Activated CD8-positive, alpha-beta T cell treated with anti-CD3 and anti-CD28 coated beads for 36 hours (primary cell): ENCODE results near the gene KCNJ4. TPM values are rescaled to one million over a fixed set of nuclear protein-coding genes. Genes with fewer than 3 reads are reported as not detected.

ENCODE experiments used
- ATAC-seq: fragments of 200-7000 bp; cut with Tn5 transposase; one replicate; pipeline ENCODE4 v1.10.0; 2021; ENCODE audit warnings: mild to moderate bottlenecking, moderate library complexity
- CTCF ChIA-PET: fragments of 350-600 bp; sonication (Branson Sonifier 250); formaldehyde crosslinking; loops from one replicate; lab custom pipeline; 2021; ENCODE audit warnings: antibody characterized with exemption; lab: Charles Lee
- POLR2A ChIA-PET: fragments of 350-600 bp; sonication (Branson Sonifier 250); formaldehyde crosslinking; loops from one replicate; lab custom pipeline; 2021; ENCODE audit warnings: antibody characterized with exemption; lab: Charles Lee
- DNase-seq: peaks from one replicate; pipeline ENCODE4 v3.0.0-alpha.2; 2020
- H3K27ac Mint-ChIP-seq: one replicate; pipeline ENCODE4 v1.8.0; 2021; ENCODE audit warnings: mild to moderate bottlenecking, mixed read lengths
- H3K27me3 Mint-ChIP-seq: one replicate; pipeline ENCODE4 v1.8.0; 2021; ENCODE audit warnings: mixed read lengths
- H3K36me3 Mint-ChIP-seq: one replicate; pipeline ENCODE4 v1.8.0; 2021; ENCODE audit warnings: low read depth, mixed read lengths
- H3K4me1 Mint-ChIP-seq: one replicate; pipeline ENCODE4 v1.8.0; 2021; ENCODE audit warnings: low read depth, mixed read lengths
- H3K4me3 Mint-ChIP-seq: one replicate; pipeline ENCODE4 v1.8.0; 2021; ENCODE audit warnings: mild to moderate bottlenecking, moderate library complexity, mixed read lengths
- H3K9me3 Mint-ChIP-seq: one replicate; pipeline ENCODE4 v1.8.0; 2021; ENCODE audit warnings: mixed read lengths
- CTCF ChIP-seq: fragments of 200-600 bp; IDR thresholded peaks from one replicate; pipeline ENCODE4 v1.8.0; 2022; ENCODE audit warnings: antibody characterized with exemption, mild to moderate bottlenecking
- intact Hi-C: fragments of 100-400 bp; cut with micrococcal nuclease; formaldehyde crosslinking; loops from one replicate; pipeline ENCODE4 v1.10.0; 2022
- total RNA-seq, 2 experiments: library from RNA; stranded (reverse); gene quantifications; one replicate each; pipeline ENCODE4 v1.2.3, GENCODE V29; 2021

KCNJ4 gene
- total RNA-seq, 2 experiments from 2014 or later, result not detected

- Mint-ChIP-seq H3K27ac (no peak overlapping the region), H3K4me1 (peaks cover 11% of the 10 kb centered on the region), H3K4me3 (no peak overlapping the region), H3K27me3 (peaks cover 42% of the 10 kb centered on the region), H3K9me3 (no peaks in the 10 kb centered on the region), H3K36me3 (no peaks in the 10 kb centered on the region)
- ATAC-seq, result no peak
- ChIA-PET CTCF (no interaction called here), POLR2A (no interaction called here)
- TF ChIP-seq CTCF, result no peak
- no peak for DNase-seq
- intact Hi-C loops, result no loop called here
These were observed 3.1 kb downstream of the KCNJ4 start for GRCh38 chr22:38451864-38452263.

- intact Hi-C loops, result no loop called here
- H3K9me3 Mint-ChIP-seq, result no peaks in the 10 kb centered on the region
- no peak overlapping the region for H3K27ac Mint-ChIP-seq
- no peak for TF ChIP-seq CTCF
- ChIA-PET CTCF (no interaction called here), POLR2A (no interaction called here)
- peaks cover 38% of the 10 kb centered on the region for H3K27me3 Mint-ChIP-seq
- ATAC-seq (no peak), DNase-seq (no peak)
- H3K36me3 Mint-ChIP-seq, result no peaks in the 10 kb centered on the region
- peaks cover 8% of the 10 kb centered on the region for H3K4me1 Mint-ChIP-seq
- no peak overlapping the region for H3K4me3 Mint-ChIP-seq
These were observed 3.6 kb downstream of the KCNJ4 start for GRCh38 chr22:38451404-38451803.

- Mint-ChIP-seq H3K4me3 (no peak overlapping the region), H3K36me3 (no peaks in the 10 kb centered on the region), H3K27me3 (peaks cover 35% of the 10 kb centered on the region), H3K4me1 (peaks cover 6% of the 10 kb centered on the region), H3K27ac (no peak overlapping the region), H3K9me3 (no peaks in the 10 kb centered on the region)
- ATAC-seq (no peak), DNase-seq (no peak)
- intact Hi-C loops, result no loop called here
- no peak for TF ChIP-seq CTCF
- ChIA-PET POLR2A (no interaction called here), CTCF (no interaction called here)
These were observed 4.7 kb downstream of the KCNJ4 start for GRCh38 chr22:38450234-38450797.

GRCh38 chr22:38449776-38450175 is 5.2 kb downstream of the KCNJ4 start:
- no peak overlapping the region for H3K4me3 Mint-ChIP-seq
- CTCF ChIA-PET, result no interaction called here

More at GRCh38 chr22:38449776-38450175, 5.2 kb downstream of the KCNJ4 start:
- no peak for DNase-seq
- ATAC-seq, result no peak
- peaks cover 35% of the 10 kb centered on the region for H3K27me3 Mint-ChIP-seq
- no peaks in the 10 kb centered on the region for H3K36me3 Mint-ChIP-seq
- H3K4me1 Mint-ChIP-seq, result peaks cover 6% of the 10 kb centered on the region
- TF ChIP-seq CTCF, result no peak
- H3K27ac Mint-ChIP-seq, result no peak overlapping the region
- intact Hi-C loops, result no loop called here
- POLR2A ChIA-PET, result no interaction called here
- H3K9me3 Mint-ChIP-seq, result no peaks in the 10 kb centered on the region
